Thoracic aorta (tissue), 2 donors: ENCODE results near the gene FRMPD2. TPM values are rescaled to one million over a fixed set of nuclear protein-coding genes. Genes with fewer than 3 reads are reported as not detected.

Source experiments
- ATAC-seq: fragments of 150-250 bp; one replicate; pipeline ENCODE4 v1.8.0; 2017; ENCODE audit warnings: low read depth; ENCODE audit not compliant: insufficient number of reproducible peaks, low FRiP score
- DNase-seq: peaks from one replicate; pipeline ENCODE4 v3.0.0-alpha.2; 2020; ENCODE audit warnings: low spot score
- H3K27ac ChIP-seq, 2 donors: fragments of 200-600 bp; sonication (generic); 1 replicate in 1 of 2; 2 replicates in 1 of 2; pipeline ENCODE4 v1.5.1; 2016; ENCODE audit warnings: mild to moderate bottlenecking in 2 of 2, moderate library complexity in 2 of 2
- H3K27me3 ChIP-seq: fragments of 200-600 bp; sonication (generic); replicated peaks from 2 replicates; pipeline ENCODE4 v1.6.0; 2016; ENCODE audit warnings: mild to moderate bottlenecking; ENCODE audit not compliant: insufficient read depth
- H3K36me3 ChIP-seq: fragments of 200-600 bp; sonication (generic); one replicate; pipeline ENCODE4 v1.5.1; 2016
- H3K4me1 ChIP-seq, 2 donors: fragments of 200-600 bp; sonication (generic); 1 replicate in 1 of 2; 2 replicates in 1 of 2; pipeline versions ENCODE4 v1.5.1 to v1.6.0; 2016; ENCODE audit warnings: low read depth in 2 of 2, mild to moderate bottlenecking in 1 of 2; ENCODE audit not compliant: control insufficient read depth in 1 of 2
- H3K4me3 ChIP-seq: fragments of 200-600 bp; sonication (generic); 2 replicates; pipeline ENCODE4 v1.5.1; 2016; ENCODE audit warnings: mild to moderate bottlenecking
- H3K9me3 ChIP-seq: fragments of 200-600 bp; sonication (generic); 2 replicates; pipeline ENCODE4 v1.5.1; 2016
- total RNA-seq, 2 donors: library from RNA; depleted of rRNA; stranded (reverse); fragments of >200 nt; gene quantifications; one replicate each; pipeline versions ENCODE4 v1.1.0 to v1.2.3, GENCODE V29; 2016
- TF ChIP-seq, protein P1 (sequence below): fragments of 200-600 bp; sonication (generic); IDR thresholded peaks from one replicate; pipeline ENCODE4 v1.5.1; 2019; ENCODE audit warnings: antibody characterized with exemption

Gene FRMPD2
- total RNA-seq, 2 donors from 2014 or later: not detected

DNA sequence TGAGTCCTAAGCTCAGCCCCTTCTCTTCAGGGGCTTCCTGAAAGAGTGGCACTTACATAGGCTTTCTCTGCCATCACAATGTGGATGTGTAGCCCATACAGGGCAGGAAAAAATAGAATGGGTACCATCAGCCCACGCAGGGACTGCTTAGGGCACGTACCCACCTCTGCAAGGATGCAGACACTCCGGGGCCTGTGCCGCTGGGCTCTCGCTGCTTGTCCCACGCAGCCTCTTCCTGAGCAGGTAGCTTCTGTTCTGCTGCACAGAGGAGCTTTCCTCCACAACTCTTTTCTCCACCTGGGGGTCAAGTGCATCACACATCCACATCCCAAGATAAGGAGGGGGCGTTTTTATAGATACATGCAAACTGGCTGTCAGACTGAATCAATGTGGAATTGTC is 34.3 kb downstream of the FRMPD2 start:
- Histone ChIP-seq H3K9me3 (no peaks in the 10 kb centered on the region), H3K27ac (no peak overlapping the region), H3K36me3 (no peaks in the 10 kb centered on the region), H3K27me3 (no peaks in the 10 kb centered on the region), H3K4me3 (no peak overlapping the region), H3K4me1 (no peaks in the 10 kb centered on the region)
- ATAC-seq (no peak), DNase-seq (no peak)
- TF ChIP-seq, protein P1, sequence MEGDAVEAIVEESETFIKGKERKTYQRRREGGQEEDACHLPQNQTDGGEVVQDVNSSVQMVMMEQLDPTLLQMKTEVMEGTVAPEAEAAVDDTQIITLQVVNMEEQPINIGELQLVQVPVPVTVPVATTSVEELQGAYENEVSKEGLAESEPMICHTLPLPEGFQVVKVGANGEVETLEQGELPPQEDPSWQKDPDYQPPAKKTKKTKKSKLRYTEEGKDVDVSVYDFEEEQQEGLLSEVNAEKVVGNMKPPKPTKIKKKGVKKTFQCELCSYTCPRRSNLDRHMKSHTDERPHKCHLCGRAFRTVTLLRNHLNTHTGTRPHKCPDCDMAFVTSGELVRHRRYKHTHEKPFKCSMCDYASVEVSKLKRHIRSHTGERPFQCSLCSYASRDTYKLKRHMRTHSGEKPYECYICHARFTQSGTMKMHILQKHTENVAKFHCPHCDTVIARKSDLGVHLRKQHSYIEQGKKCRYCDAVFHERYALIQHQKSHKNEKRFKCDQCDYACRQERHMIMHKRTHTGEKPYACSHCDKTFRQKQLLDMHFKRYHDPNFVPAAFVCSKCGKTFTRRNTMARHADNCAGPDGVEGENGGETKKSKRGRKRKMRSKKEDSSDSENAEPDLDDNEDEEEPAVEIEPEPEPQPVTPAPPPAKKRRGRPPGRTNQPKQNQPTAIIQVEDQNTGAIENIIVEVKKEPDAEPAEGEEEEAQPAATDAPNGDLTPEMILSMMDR: no peak

DNA sequence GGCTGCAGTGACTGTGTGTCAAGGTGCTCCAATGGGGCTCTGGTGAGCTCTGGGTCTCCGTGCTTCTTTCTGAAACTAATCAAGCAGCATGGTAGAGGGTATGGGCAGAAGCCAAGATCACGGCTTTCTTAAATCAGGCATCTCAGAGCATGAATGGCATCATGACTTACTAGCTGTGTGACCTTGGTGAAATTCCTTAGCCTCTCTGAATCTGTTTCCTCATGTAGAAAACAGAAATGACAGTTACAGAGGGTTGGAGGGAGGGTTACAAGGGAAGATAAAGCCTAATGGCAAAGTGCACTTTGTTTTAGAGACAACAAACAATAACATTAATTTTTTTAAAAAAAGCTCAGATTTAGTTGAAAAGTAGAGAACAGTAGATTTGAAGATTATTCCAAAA is 34.9 kb downstream of the FRMPD2 start:
- Histone ChIP-seq H3K27ac (no peak overlapping the region), H3K27me3 (no peaks in the 10 kb centered on the region), H3K4me1 (no peaks in the 10 kb centered on the region), H3K4me3 (no peak overlapping the region), H3K9me3 (no peaks in the 10 kb centered on the region), H3K36me3 (no peaks in the 10 kb centered on the region)
- DNase-seq (no peak), ATAC-seq (no peak)
- TF ChIP-seq, protein P1: no peak

DNA sequence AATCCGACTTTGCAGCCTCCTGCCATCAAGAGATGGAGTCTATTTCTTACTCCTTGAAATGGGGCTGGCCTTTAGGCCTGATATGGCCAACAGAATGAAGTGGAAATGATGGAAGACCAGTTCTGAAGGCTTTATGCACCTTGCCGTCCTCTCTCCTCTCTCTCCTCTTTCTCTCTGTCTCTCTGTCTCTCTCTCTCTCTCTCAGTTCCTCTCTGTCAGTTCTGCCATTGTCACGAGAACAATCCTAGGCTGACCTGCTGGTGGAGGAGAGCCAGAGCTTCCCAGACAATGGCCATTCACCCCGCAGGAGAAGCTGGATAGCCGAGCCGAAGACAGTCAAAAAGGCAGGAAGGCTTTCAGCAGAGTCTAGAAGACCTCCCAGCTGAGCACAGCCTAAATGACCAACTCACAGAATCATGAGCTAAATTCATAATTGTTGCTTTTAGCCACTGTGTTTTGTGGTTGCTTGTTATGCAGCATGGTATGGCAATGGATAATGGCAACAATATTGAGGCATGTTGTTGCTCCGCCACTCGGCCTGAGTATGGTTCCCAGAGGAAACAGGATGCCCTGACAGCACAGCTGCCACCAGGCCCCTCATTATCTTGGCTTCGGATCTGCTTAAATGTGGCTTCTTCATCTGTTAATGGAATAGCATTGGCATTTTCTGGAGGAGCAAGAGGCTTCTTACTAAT is 35.5 kb downstream of the FRMPD2 start:
- Histone ChIP-seq H3K4me1 (no peaks in the 10 kb centered on the region), H3K9me3 (no peaks in the 10 kb centered on the region), H3K27ac (no peak overlapping the region), H3K36me3 (no peaks in the 10 kb centered on the region), H3K27me3 (no peaks in the 10 kb centered on the region), H3K4me3 (no peak overlapping the region)
- DNase-seq (no peak), ATAC-seq (no peak)
- TF ChIP-seq, protein P1: no peak

DNA sequence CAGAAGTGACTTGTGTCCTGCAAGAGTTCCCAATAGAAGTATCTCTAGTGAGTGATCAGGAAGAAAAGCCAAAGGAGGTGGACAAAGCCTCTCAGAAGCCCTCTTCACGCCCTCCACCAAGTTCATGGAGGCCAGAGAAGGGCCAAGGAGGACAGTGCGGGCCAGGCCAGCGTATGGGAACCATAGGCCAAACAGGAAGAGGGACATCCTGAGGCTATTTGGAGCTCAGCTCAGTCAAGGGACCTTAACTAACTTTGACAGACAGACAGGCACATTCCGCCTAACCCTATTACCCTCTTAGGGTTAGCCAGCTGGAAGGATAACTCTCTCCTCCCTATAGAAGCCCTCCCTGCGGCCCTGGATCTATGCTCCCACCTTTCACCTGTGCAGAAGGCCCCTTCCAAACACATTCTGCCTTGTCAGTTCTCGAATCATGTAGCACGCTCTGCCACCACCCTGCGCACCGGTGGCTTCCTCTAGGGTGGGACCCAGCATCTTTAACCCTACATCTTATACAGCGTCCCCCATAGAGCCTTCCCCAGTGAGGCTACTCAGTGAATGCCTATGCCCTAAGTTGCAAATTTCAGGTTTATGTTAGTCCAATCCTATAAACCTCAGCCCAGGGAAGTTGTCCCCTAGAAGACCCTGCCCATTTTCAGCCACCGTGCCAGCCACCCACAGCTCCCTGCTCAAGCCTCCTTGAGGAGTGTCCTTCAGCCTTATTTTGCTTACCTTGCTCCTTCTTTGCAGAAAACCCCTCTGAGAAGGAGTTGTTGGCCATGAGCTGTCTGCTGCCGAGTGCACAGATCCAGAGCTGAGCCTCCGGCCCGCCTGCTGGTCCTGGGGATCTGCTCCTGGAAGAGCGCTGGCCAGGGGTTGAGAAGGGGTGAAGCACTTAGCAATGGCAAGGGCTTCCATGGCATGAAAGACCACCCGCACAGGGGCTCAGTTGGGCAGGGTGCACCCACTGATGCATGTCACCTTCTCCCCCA is 36.9 kb downstream of the FRMPD2 start:
- Histone ChIP-seq H3K36me3 (no peaks in the 10 kb centered on the region), H3K27me3 (no peaks in the 10 kb centered on the region), H3K9me3 (no peaks in the 10 kb centered on the region), H3K4me3 (no peak overlapping the region), H3K27ac (no peak overlapping the region), H3K4me1 (no peaks in the 10 kb centered on the region)
- DNase-seq: no peak
- TF ChIP-seq, protein P1: no peak
- ATAC-seq: no peak

DNA sequence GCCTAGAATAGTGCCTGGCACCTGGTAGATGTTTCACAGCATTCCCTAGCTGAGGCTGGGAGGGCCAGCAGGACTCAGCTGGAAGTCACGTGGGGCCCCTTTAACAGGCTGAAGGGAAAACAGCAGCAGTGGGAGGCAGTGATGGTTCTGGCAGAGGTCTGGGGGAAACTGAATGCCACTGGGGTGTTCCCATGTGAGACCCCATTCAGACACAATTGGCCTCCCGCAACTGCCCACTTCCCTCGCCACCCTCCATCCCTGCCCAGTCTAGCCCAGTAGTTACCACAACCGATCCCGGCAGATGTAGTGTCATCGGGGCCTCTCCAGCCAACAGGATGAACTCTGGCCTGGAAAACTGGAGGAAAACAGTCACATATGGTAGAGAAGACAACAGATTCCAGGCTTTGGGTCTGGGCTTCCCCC is 38.3 kb downstream of the FRMPD2 start:
- no peaks in the 10 kb centered on the region for H3K9me3 ChIP-seq
- H3K27ac ChIP-seq: no peak overlapping the region
- no peaks in the 10 kb centered on the region for H3K36me3 ChIP-seq
- no peaks in the 10 kb centered on the region for H3K4me1 ChIP-seq
- TF ChIP-seq, protein P1: no peak
- DNase-seq: no peak
- no peaks in the 10 kb centered on the region for H3K27me3 ChIP-seq
- no peak overlapping the region for H3K4me3 ChIP-seq
- ATAC-seq: no peak
